PC-9 (cell line): ENCODE results near the gene YPEL3. TPM values are rescaled to one million over a fixed set of nuclear protein-coding genes. Genes with fewer than 3 reads are reported as not detected.
A peak's percentile ranks its signal among the peaks of the same experiment; 100 is the strongest.

Experiments used
- BruUV-seq: library from RNA; stranded (reverse); fragments of 400-500 nt; replicated peaks from 2 replicates; lab custom pipeline; 2021; lab: Mats Ljungman, UMichigan
- CTCF ChIA-PET: fragments of 300-600 bp; sonication (Branson Sonifier 250); formaldehyde crosslinking; loops from one replicate; lab custom pipeline; 2022; ENCODE audit warnings: antibody characterized with exemption; lab: Charles Lee
- POLR2A ChIA-PET: fragments of 300-600 bp; sonication (Branson Sonifier 250); formaldehyde crosslinking; loops from one replicate; lab custom pipeline; 2022; ENCODE audit warnings: antibody characterized with exemption; ENCODE audit not compliant: unreplicated experiment; lab: Charles Lee
- DNase-seq, 2 experiments: peaks; one replicate each; pipeline versions ENCODE4 v3.0.0 to v3.0.0-alpha.2; 2015 to 2022; ENCODE audit warnings: mixed read lengths in 1 of 2
- H2AFZ ChIP-seq: fragments of 200-600 bp; sonication (generic); 2 replicates; pipeline ENCODE4 v1.8.1; 2017; ENCODE audit warnings: antibody characterized with exemption
- H3F3A ChIP-seq: fragments of 200-600 bp; sonication (generic); 2 replicates; pipeline ENCODE4 v1.8.1; 2017; ENCODE audit warnings: antibody characterized with exemption, mild to moderate bottlenecking, low read depth; ENCODE audit not compliant: insufficient read depth
- H3K27ac ChIP-seq: fragments of 200-600 bp; sonication (generic); 2 replicates; pipeline ENCODE4 v1.6.1; 2016; ENCODE audit warnings: mixed run types
- H3K27me3 ChIP-seq: fragments of 200-600 bp; sonication (generic); 2 replicates; pipeline ENCODE4 v1.6.1; 2016; ENCODE audit warnings: low read depth, mixed run types; ENCODE audit not compliant: insufficient read depth
- H3K36me3 ChIP-seq: fragments of 200-600 bp; sonication (generic); 2 replicates; pipeline ENCODE4 v1.6.1; 2016; ENCODE audit warnings: low read depth, mixed run types
- H3K4me1 ChIP-seq: fragments of 200-600 bp; sonication (generic); replicated peaks from 2 replicates; pipeline ENCODE4 v1.6.1; 2016; ENCODE audit warnings: mixed run types; ENCODE audit not compliant: insufficient read depth
- H3K4me2 ChIP-seq: fragments of 200-600 bp; sonication (generic); 2 replicates; pipeline ENCODE4 v1.6.1; 2017; ENCODE audit warnings: mixed run types
- H3K4me3 ChIP-seq: fragments of 200-600 bp; sonication (generic); 2 replicates; pipeline ENCODE4 v1.6.1; 2016; ENCODE audit warnings: mixed run types
- H3K79me2 ChIP-seq: fragments of 200-600 bp; sonication (generic); 2 replicates; pipeline ENCODE4 v1.6.1; 2017; ENCODE audit warnings: low read depth, mixed run types
- H3K9me2 ChIP-seq: fragments of 200-600 bp; sonication (generic); 2 replicates; pipeline ENCODE4 v1.8.1; 2017; ENCODE audit warnings: mild to moderate bottlenecking; ENCODE audit not compliant: insufficient read depth
- H3K9me3 ChIP-seq: fragments of 200-600 bp; sonication (generic); 2 replicates; pipeline ENCODE4 v1.8.1; 2016; ENCODE audit warnings: low read depth; ENCODE audit not compliant: insufficient read depth
- H4K20me1 ChIP-seq: fragments of 200-600 bp; sonication (generic); 2 replicates; pipeline ENCODE4 v1.8.1; 2017; ENCODE audit not compliant: insufficient read depth
- CTCF ChIP-seq: fragments of 200-600 bp; sonication (generic); conservative IDR thresholded peaks from 2 replicates; pipeline ENCODE4 v1.6.1; 2017; ENCODE audit warnings: mixed run types, antibody characterized with exemption, mild to moderate bottlenecking, moderate library complexity
- EZH2 ChIP-seq: fragments of 200-600 bp; sonication (generic); IDR thresholded peaks from 2 replicates; pipeline ENCODE4 v1.8.0; 2017; ENCODE audit warnings: antibody characterized with exemption, low read depth
- intact Hi-C: fragments of 100-400 bp; cut with micrococcal nuclease; formaldehyde crosslinking; loops from one replicate; pipeline ENCODE4 v1.10.0; 2022; ENCODE audit not compliant: unreplicated experiment
- total RNA-seq: library from RNA; stranded (reverse); gene quantifications from 2 replicates; pipeline ENCODE4 v1.2.3, GENCODE V29; 2021

Gene YPEL3
- total RNA-seq, 1 experiment from 2014 or later, result 129 TPM

GRCh38 chr16:30095166-30096078, 591 bp downstream of the YPEL3 start:
- intact Hi-C loops, result loop anchor here (1.0 to 10.0 kb wide), 2 partner anchors 20 to 559 kb away; partner anchors contain the start of genes FBRS and PRR14
- Histone ChIP-seq H3K79me2 (0 out of 2 replicates have a peak, but pooled peaks cover 7% of the 10 kb centered on the region), H4K20me1 (no peaks in the 10 kb centered on the region), H2AFZ (0 out of 2 replicates have a peak overlapping the region, but pooled peaks have one; percentile 61), H3K4me1 (peaks cover 36% of the 10 kb centered on the region), H3K27ac (no peak overlapping the region), H3K9me2 (no peaks in the 10 kb centered on the region), H3K4me3 (peak overlapping the region; percentile 72), H3K27me3 (no peaks in the 10 kb centered on the region), H3K4me2 (peak overlapping the region; percentile 99), H3F3A (peaks cover 40% of the 10 kb centered on the region), H3K9me3 (peaks cover 17% of the 10 kb centered on the region), H3K36me3 (no peaks in the 10 kb centered on the region; the same call in 1 of the 2 replicates)
- CTCF ChIA-PET, result no interaction called here
- BruUV-seq, result no TSS peak
- no peak for DNase-seq
- TF ChIP-seq EZH2 (no peak), CTCF (no peak)
- POLR2A ChIA-PET, result no interaction called here

- POLR2A ChIA-PET, result interaction anchor here (0.6 kb wide), 1 partner anchor 313 kb away, joined by 3 read pairs; the partner anchor contains the start of gene ZNF771
- H3K27me3 ChIP-seq, result no peaks in the 10 kb centered on the region
- peaks cover 42% of the 10 kb centered on the region for H3F3A ChIP-seq
- no peak overlapping the region; the same call in 1 of the 2 replicates for H3K4me3 ChIP-seq
- BruUV-seq, result no TSS peak
- no peak overlapping the region for H2AFZ ChIP-seq
- DNase-seq, result no peak
- peak overlapping the region; percentile 99; the same call in 1 of the 2 replicates for H3K4me2 ChIP-seq
- no peak overlapping the region for H3K27ac ChIP-seq
- 0 out of 2 replicates have a peak, but pooled peaks cover 7% of the 10 kb centered on the region for H3K79me2 ChIP-seq
- peaks cover 40% of the 10 kb centered on the region for H3K4me1 ChIP-seq
- no peaks in the 10 kb centered on the region for H3K9me2 ChIP-seq
- H3K36me3 ChIP-seq, result no peaks in the 10 kb centered on the region; the same call in 1 of the 2 replicates
- intact Hi-C loops, result loop anchor here (5.0 to 10.0 kb wide), 3 partner anchors 263 to 560 kb away; partner anchors contain the start of genes CD2BP2, FBRS and PRR14
- TF ChIP-seq EZH2 (no peak), CTCF (no peak)
- H3K9me3 ChIP-seq, result peaks cover 17% of the 10 kb centered on the region
- no peaks in the 10 kb centered on the region for H4K20me1 ChIP-seq
- CTCF ChIA-PET, result no interaction called here
Observed at GRCh38 chr16:30094541-30095165, 1.4 kb downstream of the YPEL3 start.
